HUES6 (cell line): ENCODE results near the gene HMOX1.
A peak's percentile ranks its signal among the peaks of the same experiment; 100 is the strongest.
"Not testable (repeated sequence)": the region's sequence is repeated elsewhere in the genome, so short reads cannot be mapped to it uniquely, and the experiment has no call there.

Experiments
- H3K27ac ChIP-seq: 2 replicates; pipeline ENCODE4 v1.7.0; 2013; ENCODE audit warnings: low read depth, mild to moderate bottlenecking, low read length, inconsistent platforms
- H3K27me3 ChIP-seq: 2 replicates; pipeline ENCODE4 v1.6.1; 2013; ENCODE audit warnings: low read length; ENCODE audit not compliant: control insufficient read depth, insufficient read depth
- H3K36me3 ChIP-seq: 2 replicates; pipeline ENCODE4 v1.6.1; 2013; ENCODE audit warnings: low read length; ENCODE audit not compliant: control insufficient read depth, insufficient read depth
- H3K4me1 ChIP-seq: 2 replicates; pipeline ENCODE4 v1.6.1; 2013; ENCODE audit warnings: low read length; ENCODE audit not compliant: control insufficient read depth, insufficient read depth
- H3K4me3 ChIP-seq: 2 replicates; pipeline ENCODE4 v1.5.1; 2013; ENCODE audit warnings: low read depth, low read length
- H3K9ac ChIP-seq: one replicate; pipeline ENCODE4 v1.6.1; 2013; ENCODE audit warnings: mild to moderate bottlenecking, low read length
- H3K9me3 ChIP-seq: 2 replicates; pipeline ENCODE4 v1.6.1; 2013; ENCODE audit warnings: low read depth, low read length; ENCODE audit not compliant: control insufficient read depth, insufficient read depth

HMOX1 gene

DNA sequence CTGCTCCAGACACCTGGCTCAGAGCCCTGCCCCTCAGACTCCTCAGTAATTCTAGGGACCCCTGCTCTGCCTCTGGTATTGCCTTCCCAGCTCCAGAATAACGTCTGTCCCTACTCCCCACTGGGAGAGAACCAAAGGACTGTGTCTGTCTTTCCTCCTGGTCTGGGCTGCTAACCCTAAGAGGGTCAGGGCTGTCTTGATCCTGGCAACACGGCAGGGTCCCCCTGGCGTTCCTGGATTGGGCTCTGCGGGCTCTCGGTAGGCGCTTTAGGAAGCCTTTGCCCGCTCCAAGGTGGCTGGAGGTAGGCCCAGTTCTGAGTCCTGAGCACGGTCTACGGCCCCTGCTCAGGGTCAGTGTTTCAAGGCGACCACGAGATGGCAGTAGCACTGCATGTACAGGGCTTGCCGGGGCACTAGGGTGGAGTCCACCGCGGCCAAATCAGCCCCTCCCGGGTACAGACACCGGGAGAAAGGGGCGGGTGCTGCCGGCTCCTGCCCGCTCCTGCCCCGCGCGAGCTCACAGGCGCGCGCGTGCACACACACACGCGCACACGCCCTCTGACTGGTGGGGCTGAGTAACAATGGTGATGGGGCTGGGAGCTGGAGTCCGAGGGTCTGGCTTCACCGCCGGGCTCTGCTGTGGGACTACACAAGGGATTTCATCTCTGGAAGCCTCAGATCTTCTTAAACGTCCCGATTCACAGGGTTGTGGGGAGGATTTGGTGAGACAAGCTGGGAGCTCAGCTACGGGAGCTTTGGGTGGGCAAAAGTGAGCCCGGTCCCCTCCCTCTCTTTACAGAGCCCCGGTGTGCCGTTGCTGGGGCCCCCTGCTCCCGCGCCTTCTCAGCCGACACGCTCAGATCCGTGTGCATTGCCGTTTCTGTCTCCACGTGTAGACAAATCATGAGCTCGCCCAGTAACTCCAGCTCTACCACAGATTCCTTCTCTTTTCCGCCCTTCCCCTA is 30.1 kb upstream of the HMOX1 start:
- Histone ChIP-seq H3K4me1 (peaks cover 19% of the 10 kb centered on the region), H3K9me3 (no peaks in the 10 kb centered on the region), H3K27ac (no peak overlapping the region)

DNA sequence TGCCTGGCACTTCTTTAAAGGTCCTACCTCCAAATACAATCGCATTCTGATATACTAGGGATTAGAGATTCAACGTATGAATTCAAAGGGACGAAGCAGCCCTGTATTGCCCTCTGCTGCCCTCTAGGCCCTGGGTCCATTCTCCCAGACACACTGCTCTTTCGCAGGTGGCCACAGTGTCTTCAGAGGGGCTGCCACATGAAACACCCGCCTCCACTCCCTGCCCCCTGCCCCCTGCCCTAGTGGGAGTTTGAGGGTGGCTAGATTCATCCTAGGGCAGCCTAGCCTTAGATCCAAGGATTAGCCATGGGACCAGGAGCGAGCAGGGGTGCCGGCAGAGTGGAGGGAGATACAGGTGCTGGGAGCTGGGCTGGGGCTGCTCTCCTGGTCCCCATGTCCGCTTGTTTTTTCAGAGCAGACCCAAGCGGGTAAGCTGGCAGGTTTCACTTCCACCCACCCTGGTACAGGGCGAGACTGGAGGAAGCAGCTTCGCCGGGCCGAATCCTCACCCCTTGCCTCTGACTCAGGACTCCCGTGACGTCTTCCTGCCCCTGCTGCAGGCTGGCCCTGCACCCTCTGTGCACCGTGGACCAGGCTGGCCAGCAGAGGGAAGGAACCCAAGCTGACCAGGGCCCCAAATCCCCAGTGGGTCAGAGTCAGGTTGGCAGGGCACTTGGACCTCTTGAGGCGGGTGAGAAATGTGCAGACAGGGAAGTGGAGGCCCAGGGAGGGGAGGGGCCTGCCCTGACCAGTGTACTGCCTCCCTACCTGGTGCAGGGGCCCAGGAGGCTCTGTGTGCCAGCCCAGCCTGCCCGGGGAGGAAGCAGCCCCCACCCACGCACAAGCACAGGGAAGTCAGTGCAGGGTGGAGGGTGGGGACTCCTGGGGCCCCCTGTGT is 28.4 kb upstream of the HMOX1 start:
- Histone ChIP-seq H3K4me3 (no peak overlapping the region), H3K4me1 (peaks cover 19% of the 10 kb centered on the region), H3K27me3 (no peaks in the 10 kb centered on the region), H3K36me3 (no peaks in the 10 kb centered on the region), H3K27ac (no peak overlapping the region), H3K9me3 (no peaks in the 10 kb centered on the region), H3K9ac (no peak overlapping the region)

More for the DNA sequence above, 30.1 kb upstream of the HMOX1 start:
- peak overlapping the region; percentile 83 for H3K4me3 ChIP-seq
- H3K9ac ChIP-seq, result peak overlapping the region; percentile 74
- no peaks in the 10 kb centered on the region for H3K36me3 ChIP-seq
- H3K27me3 ChIP-seq, result no peaks in the 10 kb centered on the region

DNA sequence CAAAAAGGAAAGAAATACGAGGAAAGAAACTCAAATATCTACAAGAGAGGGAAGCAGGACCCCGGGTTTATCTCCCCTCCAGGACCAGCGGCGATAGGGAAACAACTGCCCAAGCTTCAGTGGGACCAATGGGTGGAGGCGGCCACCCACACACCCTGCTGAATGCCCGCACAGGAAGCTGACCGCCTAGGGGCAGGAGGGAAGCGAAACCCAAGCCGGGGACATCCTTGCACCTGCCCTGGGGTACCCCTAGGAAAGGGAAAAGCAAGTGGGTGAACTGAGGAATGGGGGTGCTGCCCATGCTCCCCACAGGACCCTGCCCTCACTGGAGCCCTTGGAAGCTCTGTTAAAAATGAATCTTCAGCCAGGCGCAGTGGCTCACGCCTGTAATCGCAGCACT is 27.6 kb upstream of the HMOX1 start:
- no peaks in the 10 kb centered on the region for H3K9me3 ChIP-seq
- H3K36me3 ChIP-seq, result no peaks in the 10 kb centered on the region
- no peaks in the 10 kb centered on the region for H3K27me3 ChIP-seq
- H3K9ac ChIP-seq, result no peak overlapping the region
- no peak overlapping the region for H3K27ac ChIP-seq
- H3K4me3 ChIP-seq, result no peak overlapping the region
- H3K4me1 ChIP-seq, result peaks cover 19% of the 10 kb centered on the region

DNA sequence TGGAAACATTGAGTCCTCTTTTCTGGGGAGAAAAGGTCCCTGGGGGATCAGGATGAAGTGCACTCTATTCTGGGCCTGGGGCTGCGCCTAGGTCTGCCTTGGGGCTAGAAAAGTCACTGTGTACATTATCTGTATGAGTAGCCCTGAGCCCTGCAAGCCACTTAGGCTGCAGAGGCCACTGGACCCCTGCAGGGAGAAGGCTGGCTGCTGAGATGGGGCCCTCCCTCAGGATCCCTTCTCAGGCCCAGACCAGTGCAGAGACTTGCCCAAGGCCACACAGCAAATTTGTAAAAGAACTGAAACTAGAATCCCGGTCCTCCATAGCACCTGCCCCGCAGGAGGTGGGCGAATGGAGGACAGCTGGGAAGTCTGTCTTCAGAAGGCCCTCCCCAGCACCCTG is 26.8 kb upstream of the HMOX1 start:
- H3K27ac ChIP-seq, result no peak overlapping the region
- H3K36me3 ChIP-seq, result no peaks in the 10 kb centered on the region
- no peak overlapping the region for H3K9ac ChIP-seq
- no peak overlapping the region for H3K4me3 ChIP-seq
- peaks cover 19% of the 10 kb centered on the region for H3K4me1 ChIP-seq
- H3K9me3 ChIP-seq, result no peaks in the 10 kb centered on the region
- H3K27me3 ChIP-seq, result no peaks in the 10 kb centered on the region

DNA sequence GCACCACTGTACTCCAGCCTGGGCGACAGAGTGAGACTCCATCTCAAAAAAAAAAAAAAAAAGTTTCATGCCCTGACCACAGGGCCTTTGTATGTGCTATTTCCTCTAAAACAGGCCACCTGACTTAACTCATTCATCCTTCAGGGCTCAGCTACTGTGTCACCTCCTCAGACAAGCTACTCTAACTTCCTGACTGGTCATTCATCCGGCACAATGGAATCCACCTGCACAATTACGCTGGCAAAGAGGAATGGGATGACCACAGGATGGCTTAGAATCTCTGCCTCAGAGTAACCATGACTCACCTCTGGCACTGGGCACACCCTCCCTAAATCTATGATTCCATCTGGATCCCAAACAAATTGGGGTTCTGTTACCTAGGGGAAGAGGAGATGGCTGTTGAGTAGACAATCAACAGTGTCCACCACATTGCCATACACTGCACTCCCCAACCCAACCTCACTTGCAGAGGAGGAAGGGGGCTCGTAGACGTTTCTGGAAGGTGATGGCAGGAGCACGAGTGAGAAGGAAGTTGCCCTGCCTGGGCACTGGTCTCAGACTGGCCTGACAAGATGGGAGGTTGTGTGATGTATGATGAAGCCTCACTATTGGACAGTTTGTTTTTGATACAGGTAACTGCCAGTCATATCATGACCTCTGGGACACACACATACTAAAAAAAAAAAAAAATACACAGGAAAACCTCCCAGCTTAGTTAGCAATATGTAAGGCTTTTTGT is 22.8 kb upstream of the HMOX1 start:
- Histone ChIP-seq H3K9ac (no peak overlapping the region), H3K4me3 (no peak overlapping the region), H3K4me1 (no peaks in the 10 kb centered on the region; the same call in 1 of the 2 replicates), H3K36me3 (no peaks in the 10 kb centered on the region), H3K27me3 (no peaks in the 10 kb centered on the region), H3K27ac (no peak overlapping the region), H3K9me3 (no peaks in the 10 kb centered on the region)

DNA sequence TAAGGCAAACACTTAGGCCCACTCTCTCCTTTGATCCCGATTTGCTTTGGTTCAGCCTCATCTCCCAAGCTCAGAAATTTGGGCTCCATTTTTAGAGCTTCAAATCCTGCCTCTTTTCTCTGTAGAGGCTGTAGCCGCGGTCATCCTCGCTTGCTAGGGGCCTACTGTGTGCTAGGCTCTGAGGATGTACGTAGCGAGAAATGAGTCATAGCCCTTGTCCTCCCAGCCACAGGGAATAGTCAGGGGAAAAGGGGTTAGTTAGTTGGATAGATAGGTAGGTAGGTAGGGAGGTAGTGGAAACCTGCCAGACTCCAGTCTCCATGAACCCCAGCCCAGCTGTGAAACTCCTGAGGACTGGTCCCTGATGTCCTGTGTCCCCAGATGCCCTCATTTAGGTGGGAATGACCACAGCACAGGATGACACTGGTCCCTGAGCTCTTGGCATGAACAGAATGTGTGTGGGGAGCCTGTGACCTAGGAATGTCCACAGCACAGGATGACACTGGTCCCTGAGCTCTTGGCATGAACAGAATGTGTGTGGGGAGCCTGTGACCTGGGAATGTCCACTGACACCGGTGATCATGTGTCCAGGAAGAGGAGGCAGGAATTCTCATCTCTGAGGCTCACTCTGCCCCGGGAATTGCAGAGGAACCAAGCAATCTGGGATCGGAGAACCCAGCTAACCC is 21.4 kb upstream of the HMOX1 start:
- no peak overlapping the region for H3K4me3 ChIP-seq
- no peaks in the 10 kb centered on the region; the same call in 1 of the 2 replicates for H3K4me1 ChIP-seq
- no peak overlapping the region for H3K9ac ChIP-seq
- H3K27me3 ChIP-seq, result no peaks in the 10 kb centered on the region
- no peaks in the 10 kb centered on the region for H3K9me3 ChIP-seq
- H3K36me3 ChIP-seq, result no peaks in the 10 kb centered on the region
- no peak overlapping the region for H3K27ac ChIP-seq

DNA sequence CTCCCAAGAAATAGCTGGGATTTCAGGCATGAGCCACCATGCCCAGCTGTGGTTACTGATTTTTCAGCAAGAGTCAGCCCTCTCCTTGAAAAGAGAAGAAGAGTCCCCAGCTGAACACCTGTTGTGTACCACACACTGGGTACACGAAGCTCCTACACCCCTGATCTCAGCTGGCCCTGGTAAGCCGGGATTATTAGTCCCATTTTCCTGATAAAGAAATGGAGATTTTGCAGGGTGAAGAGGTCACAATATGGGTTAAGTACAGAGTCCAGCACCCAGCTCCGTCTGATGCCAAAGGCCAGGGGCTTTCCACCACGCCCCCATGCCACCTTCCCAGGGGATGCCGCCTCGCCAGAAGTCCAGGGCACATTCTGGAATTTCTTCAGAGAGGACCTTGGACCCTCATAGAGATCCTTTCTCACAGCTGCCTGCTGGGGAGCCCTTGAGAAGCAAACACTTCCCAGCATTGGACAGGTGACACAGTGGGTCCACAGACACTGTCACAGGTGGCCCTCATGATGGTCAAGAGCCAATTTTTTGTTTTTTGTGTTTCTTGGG is 19.8 kb upstream of the HMOX1 start:
- no peaks in the 10 kb centered on the region for H3K27me3 ChIP-seq
- no peak overlapping the region for H3K27ac ChIP-seq
- no peaks in the 10 kb centered on the region; the same call in 1 of the 2 replicates for H3K4me1 ChIP-seq
- H3K4me3 ChIP-seq, result no peak overlapping the region
- H3K9me3 ChIP-seq, result no peaks in the 10 kb centered on the region
- no peak overlapping the region for H3K9ac ChIP-seq
- no peaks in the 10 kb centered on the region for H3K36me3 ChIP-seq

DNA sequence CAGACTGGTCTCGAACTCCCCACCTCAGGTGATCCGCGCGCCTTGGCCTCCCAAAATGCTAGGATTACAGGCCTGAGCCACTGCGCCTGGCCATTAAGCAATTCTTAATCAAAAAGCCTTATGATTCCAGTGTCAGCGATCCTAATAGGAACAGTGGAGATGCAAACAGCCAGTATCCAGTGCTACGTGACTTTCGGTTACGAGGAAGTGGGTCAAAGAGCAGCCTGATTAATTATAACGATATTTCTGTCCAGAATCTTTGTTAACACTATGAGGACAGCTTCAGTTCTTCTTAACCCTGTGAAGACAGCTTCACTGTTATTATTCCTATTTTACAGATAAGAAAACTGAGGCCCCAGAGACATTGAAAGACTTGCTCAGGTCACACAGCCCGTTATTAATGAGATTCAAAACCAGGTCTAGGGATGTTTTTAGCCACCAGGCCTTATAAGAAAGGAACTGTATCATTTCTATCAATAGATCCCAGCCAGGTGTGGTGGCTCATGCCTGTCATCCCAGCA is 17.3 kb upstream of the HMOX1 start:
- Histone ChIP-seq H3K27ac (no peak overlapping the region), H3K4me3 (no peak overlapping the region)

DNA sequence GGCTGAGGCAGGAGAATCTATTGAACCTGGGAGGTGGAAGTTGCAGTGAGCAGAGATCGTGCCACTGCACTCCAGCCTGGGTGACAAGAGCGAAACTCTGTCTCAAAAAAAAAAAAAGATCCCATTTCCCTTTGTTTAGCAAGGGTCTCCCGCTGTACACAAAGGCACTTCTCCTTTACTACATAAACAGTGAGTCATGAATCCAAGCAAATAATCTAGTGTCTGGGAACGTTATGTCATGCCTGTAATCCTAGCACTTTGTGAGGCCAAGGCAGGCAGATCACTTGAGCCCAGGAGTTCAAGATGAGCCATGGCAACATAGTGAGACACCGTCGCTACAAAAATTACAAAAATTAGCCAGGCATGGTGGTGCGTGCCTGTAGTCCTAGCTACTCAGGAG is 16.7 kb upstream of the HMOX1 start:
- not testable (repeated sequence) for H3K36me3 ChIP-seq, H3K27me3 ChIP-seq, H3K27ac ChIP-seq, H3K4me3 ChIP-seq, H3K4me1 ChIP-seq, H3K9me3 ChIP-seq, H3K9ac ChIP-seq

More for the DNA sequence above, 17.3 kb upstream of the HMOX1 start:
- Histone ChIP-seq H3K27me3 (no peaks in the 10 kb centered on the region), H3K36me3 (no peaks in the 10 kb centered on the region), H3K4me1 (peaks cover under 1% of the 10 kb centered on the region; the same call in 1 of the 2 replicates), H3K9ac (no peak overlapping the region), H3K9me3 (no peaks in the 10 kb centered on the region)
